ENCODE measurements around the gene LDLRAD2. TPM values are rescaled to one million over a fixed set of nuclear protein-coding genes. Genes with fewer than 3 reads are reported as not detected.

LDLRAD2 gene
- total and polyA plus RNA-seq, 7 donors, result 0.04 to 1.7 (median 0.77) TPM; not detected in 3

- peaks cover 0 to 19% (median 7%) of the 10 kb centered on the region in 3 donors for H3K27me3 ChIP-seq (ENCODE audit: insufficient read depth in 3 of 3, low read length in 2 of 3)
- no peaks in the 10 kb centered on the region for H3K4me1 ChIP-seq
- H3K27ac ChIP-seq, result no peak overlapping the region
- ATAC-seq (peak in 3 of 4 donors; percentile 13 to 33 (median 20)), DNase-seq (peak in 1 of 2 donors; percentile 55)
- no peaks in the 10 kb centered on the region for H3K36me3 ChIP-seq (ENCODE audit: insufficient read depth in 1 of 2, low read depth in 1 of 2)
- TF ChIP-seq CTCF (IDR thresholded peaks at IDR 0.05), result peak; percentile 30
- WGBS, 3 donors, result 15 to 23% (median 20%) methylated on average over 62 to 65 of the region's 65 CpGs
- H3K9me3 ChIP-seq, result no peaks in the 10 kb centered on the region
- intact Hi-C loops (cut with DNase I), result no loop called here
- H3K4me3 ChIP-seq, result peak overlapping the region; percentile 42
Observed at GRCh38 chr1:21814241-21814918, 2.3 kb downstream of the LDLRAD2 start.

- 90 to 94% (median 90%) methylated on average over 15 of the region's 15 CpGs for WGBS, 3 donors
- no peaks in the 10 kb centered on the region for H3K4me1 ChIP-seq
- no peak overlapping the region for H3K4me3 ChIP-seq
- peaks cover 0 to 19% (median 7%) of the 10 kb centered on the region in 3 donors for H3K27me3 ChIP-seq (ENCODE audit: insufficient read depth in 3 of 3, low read length in 2 of 3)
- peak in 3 of 4 donors; percentile 7 to 11 (median 8) for ATAC-seq
- no peaks in the 10 kb centered on the region for H3K9me3 ChIP-seq
- no peak for DNase-seq
- H3K36me3 ChIP-seq (ENCODE audit: insufficient read depth in 1 of 2, low read depth in 1 of 2), result no peaks in the 10 kb centered on the region
- intact Hi-C loops (cut with DNase I), result no loop called here
- H3K27ac ChIP-seq, result no peak overlapping the region
- TF ChIP-seq CTCF (IDR thresholded peaks at IDR 0.05), result no peak
Observed at GRCh38 chr1:21814981-21815582, 3.0 kb downstream of the LDLRAD2 start.

- Histone ChIP-seq H3K36me3 (ENCODE audit: insufficient read depth in 1 of 2, low read depth in 1 of 2) (no peaks in the 10 kb centered on the region), H3K27me3 (ENCODE audit: insufficient read depth in 3 of 3, low read length in 2 of 3) (peaks cover 0 to 19% (median 7%) of the 10 kb centered on the region in 3 donors), H3K27ac (no peak overlapping the region), H3K4me1 (no peaks in the 10 kb centered on the region), H3K4me3 (no peak overlapping the region), H3K9me3 (no peaks in the 10 kb centered on the region)
- TF ChIP-seq CTCF (IDR thresholded peaks at IDR 0.05), result no peak
- DNase-seq (peak in 1 of 2 donors; percentile 70), ATAC-seq (peak in 3 of 4 donors; percentile 21 to 30 (median 26))
- intact Hi-C loops (cut with DNase I), result no loop called here
- WGBS, 3 donors, result 50 to 56% (median 55%) methylated on average over 12 of the region's 12 CpGs
Observed at GRCh38 chr1:21815724-21816321, 3.8 kb downstream of the LDLRAD2 start.

GRCh38 chr1:21816602-21817302, 4.7 kb downstream of the LDLRAD2 start:
- DNase-seq (no peak), ATAC-seq (peak in 1 of 4 donors; percentile 19)
- H3K27ac ChIP-seq, result no peak overlapping the region
- peaks cover 0 to 19% (median 7%) of the 10 kb centered on the region in 3 donors for H3K27me3 ChIP-seq (ENCODE audit: insufficient read depth in 3 of 3, low read length in 2 of 3)
- TF ChIP-seq CTCF (IDR thresholded peaks at IDR 0.05), result no peak
- intact Hi-C loops (cut with DNase I), result no loop called here
- H3K9me3 ChIP-seq, result no peaks in the 10 kb centered on the region
- H3K36me3 ChIP-seq (ENCODE audit: insufficient read depth in 1 of 2, low read depth in 1 of 2), result peaks cover 0 to 5% of the 10 kb centered on the region in 2 donors
- H3K4me1 ChIP-seq, result no peaks in the 10 kb centered on the region
- H3K4me3 ChIP-seq, result no peak overlapping the region
- 76 to 84% (median 78%) methylated on average over 8 of the region's 8 CpGs for WGBS, 3 donors

Measured in psoas muscle (tissue), 8 donors.